Nephron (organoid): Measurements from ENCODE around the gene ABR.

Source experiments
- H3K27ac Mint-ChIP-seq, 3 experiments: 2 replicates each; pipeline ENCODE4 v1.8.0; 2020; ENCODE audit warnings: mixed read lengths in 3 of 3, mild to moderate bottlenecking in 2 of 3, moderate library complexity in 1 of 3
- H3K27me3 Mint-ChIP-seq: 2 replicates; pipeline ENCODE4 v1.8.0; 2021; ENCODE audit warnings: low read depth, mild to moderate bottlenecking, moderate library complexity, mixed read lengths
- H3K36me3 Mint-ChIP-seq: 2 replicates; pipeline ENCODE4 v1.8.0; 2020; ENCODE audit warnings: low read depth, mixed read lengths
- H3K4me1 Mint-ChIP-seq: 2 replicates; pipeline ENCODE4 v1.8.0; 2020; ENCODE audit warnings: mixed read lengths
- H3K4me3 Mint-ChIP-seq, 3 experiments: 2 replicates each; pipeline ENCODE4 v1.8.0; 2020; ENCODE audit warnings: mild to moderate bottlenecking in 3 of 3, mixed read lengths in 3 of 3, moderate library complexity in 2 of 3
- H3K9me3 Mint-ChIP-seq: 2 replicates; pipeline ENCODE4 v1.8.0; 2020; ENCODE audit warnings: mixed read lengths
- TF ChIP-seq, protein P1 (sequence below), 3 experiments: fragments of 200-600 bp; sonication (generic); IDR thresholded peaks; one replicate each; pipeline ENCODE4 v1.5.0; 2021; ENCODE audit warnings: antibody characterized with exemption in 3 of 3; ENCODE audit not compliant: unreplicated experiment in 3 of 3

Gene ABR

DNA sequence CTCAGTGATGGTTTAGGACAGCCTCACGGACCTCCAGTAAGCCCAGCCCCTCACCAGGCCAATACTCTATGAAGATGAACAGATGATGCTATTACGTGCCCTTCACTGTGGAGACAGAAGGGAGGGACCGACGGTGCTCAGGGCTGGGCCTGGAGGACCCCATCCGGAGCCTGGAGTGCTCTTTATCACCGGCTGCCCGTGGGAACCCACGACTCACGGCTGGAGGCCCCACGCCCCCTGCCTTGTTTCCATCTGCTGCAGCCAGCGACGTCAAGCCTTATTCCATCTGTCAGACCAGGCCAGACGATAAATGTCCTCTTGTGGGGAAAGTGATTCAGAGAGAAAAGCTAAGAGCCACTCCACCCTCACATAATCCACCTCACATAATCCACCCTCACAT is 186.8 kb downstream of the ABR start:
- TF ChIP-seq, protein P1, sequence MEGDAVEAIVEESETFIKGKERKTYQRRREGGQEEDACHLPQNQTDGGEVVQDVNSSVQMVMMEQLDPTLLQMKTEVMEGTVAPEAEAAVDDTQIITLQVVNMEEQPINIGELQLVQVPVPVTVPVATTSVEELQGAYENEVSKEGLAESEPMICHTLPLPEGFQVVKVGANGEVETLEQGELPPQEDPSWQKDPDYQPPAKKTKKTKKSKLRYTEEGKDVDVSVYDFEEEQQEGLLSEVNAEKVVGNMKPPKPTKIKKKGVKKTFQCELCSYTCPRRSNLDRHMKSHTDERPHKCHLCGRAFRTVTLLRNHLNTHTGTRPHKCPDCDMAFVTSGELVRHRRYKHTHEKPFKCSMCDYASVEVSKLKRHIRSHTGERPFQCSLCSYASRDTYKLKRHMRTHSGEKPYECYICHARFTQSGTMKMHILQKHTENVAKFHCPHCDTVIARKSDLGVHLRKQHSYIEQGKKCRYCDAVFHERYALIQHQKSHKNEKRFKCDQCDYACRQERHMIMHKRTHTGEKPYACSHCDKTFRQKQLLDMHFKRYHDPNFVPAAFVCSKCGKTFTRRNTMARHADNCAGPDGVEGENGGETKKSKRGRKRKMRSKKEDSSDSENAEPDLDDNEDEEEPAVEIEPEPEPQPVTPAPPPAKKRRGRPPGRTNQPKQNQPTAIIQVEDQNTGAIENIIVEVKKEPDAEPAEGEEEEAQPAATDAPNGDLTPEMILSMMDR (IDR thresholded peaks at IDR 0.05; ENCODE audit: unreplicated experiment in 3 of 3) = no peak
- no peaks in the 10 kb centered on the region for H3K9me3 Mint-ChIP-seq
- H3K27me3 Mint-ChIP-seq = peaks cover 11% of the 10 kb centered on the region
- H3K4me3 Mint-ChIP-seq = no peak overlapping the region
- peaks cover 10% of the 10 kb centered on the region for H3K4me1 Mint-ChIP-seq
- no peak overlapping the region for H3K27ac Mint-ChIP-seq
- no peaks in the 10 kb centered on the region for H3K36me3 Mint-ChIP-seq

DNA sequence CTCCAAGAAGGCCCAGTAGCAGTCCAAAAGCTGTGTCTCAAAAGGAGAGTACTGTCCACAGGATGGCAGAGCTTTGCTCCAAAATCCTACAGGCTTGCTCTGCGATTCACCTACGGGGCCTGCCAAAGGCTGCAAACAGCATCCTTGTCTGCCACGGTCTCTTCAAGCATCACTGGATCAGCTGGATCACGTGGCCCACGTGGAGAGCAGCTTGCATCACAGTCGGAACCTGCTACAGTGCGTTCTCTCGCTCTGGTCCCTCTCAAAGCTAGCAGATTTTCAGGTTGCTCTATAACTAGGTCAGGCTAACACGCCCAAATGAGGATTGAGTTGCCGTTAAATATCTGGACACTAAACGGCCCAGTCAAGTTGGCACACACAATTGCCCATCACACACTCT is 191.2 kb downstream of the ABR start:
- Mint-ChIP-seq H3K9me3 (no peaks in the 10 kb centered on the region), H3K36me3 (no peaks in the 10 kb centered on the region), H3K27me3 (peaks cover 10% of the 10 kb centered on the region), H3K4me3 (no peak overlapping the region), H3K27ac (no peak overlapping the region), H3K4me1 (no peaks in the 10 kb centered on the region)
- TF ChIP-seq, protein P1 (IDR thresholded peaks at IDR 0.05; ENCODE audit: unreplicated experiment in 3 of 3) = no peak

DNA sequence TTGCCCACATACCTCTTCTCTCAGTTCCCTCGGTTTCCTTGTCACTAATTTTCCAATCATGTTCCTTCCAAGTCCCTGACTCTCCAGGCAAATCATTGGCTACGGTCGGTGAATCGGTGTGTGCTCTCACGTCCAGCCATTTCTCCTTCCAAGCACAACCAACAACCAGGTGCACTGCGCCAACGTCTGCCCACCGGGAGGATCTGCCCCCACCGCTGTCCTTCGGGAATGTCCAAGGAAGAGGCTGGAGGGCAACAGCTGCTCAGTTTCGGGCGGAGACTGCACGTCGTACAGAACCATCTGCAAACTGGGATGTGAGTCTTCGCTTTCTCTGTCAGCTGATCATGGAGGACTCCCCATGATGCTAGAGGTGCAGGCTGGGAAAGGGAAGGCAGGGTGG is 191.8 kb downstream of the ABR start:
- Mint-ChIP-seq H3K4me1 (no peaks in the 10 kb centered on the region), H3K36me3 (no peaks in the 10 kb centered on the region), H3K27me3 (peaks cover 10% of the 10 kb centered on the region), H3K4me3 (no peak overlapping the region), H3K9me3 (no peaks in the 10 kb centered on the region), H3K27ac (no peak overlapping the region)
- TF ChIP-seq, protein P1 (IDR thresholded peaks at IDR 0.05; ENCODE audit: unreplicated experiment in 3 of 3) = no peak

DNA sequence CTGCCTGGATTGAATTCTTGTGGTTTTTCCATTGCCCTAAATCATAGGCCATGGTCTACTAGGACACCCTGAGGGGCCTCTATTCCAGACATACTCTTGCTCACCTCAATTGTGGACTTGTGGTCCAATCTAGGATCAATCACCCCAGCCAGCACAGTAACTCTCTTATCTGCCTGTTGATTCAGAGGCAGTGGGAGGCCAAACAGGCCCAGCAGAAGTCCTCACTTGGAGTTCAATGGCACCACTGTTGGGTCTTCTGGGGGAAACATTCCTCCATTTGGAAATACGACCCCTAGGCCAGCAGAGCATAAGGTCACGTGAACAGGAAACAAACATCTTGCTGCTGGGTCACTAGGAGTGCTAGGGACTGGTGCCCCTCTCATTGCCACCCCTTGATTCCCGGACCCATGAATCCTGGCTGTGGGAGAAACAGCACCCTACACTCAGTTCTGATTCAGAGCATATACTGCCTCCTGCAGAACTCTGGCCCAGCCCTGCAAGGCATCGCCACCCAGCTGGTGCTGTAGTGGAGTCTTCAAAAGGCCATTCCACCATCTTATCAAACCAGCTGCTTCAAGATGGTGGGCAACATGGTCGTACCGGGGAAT is 193.4 kb downstream of the ABR start:
- Mint-ChIP-seq H3K9me3 (no peaks in the 10 kb centered on the region), H3K4me1 (no peaks in the 10 kb centered on the region), H3K36me3 (no peaks in the 10 kb centered on the region), H3K27ac (no peak overlapping the region), H3K4me3 (no peak overlapping the region), H3K27me3 (peaks cover 4% of the 10 kb centered on the region)
- TF ChIP-seq, protein P1 (IDR thresholded peaks at IDR 0.05; ENCODE audit: unreplicated experiment in 3 of 3) = no peak

DNA sequence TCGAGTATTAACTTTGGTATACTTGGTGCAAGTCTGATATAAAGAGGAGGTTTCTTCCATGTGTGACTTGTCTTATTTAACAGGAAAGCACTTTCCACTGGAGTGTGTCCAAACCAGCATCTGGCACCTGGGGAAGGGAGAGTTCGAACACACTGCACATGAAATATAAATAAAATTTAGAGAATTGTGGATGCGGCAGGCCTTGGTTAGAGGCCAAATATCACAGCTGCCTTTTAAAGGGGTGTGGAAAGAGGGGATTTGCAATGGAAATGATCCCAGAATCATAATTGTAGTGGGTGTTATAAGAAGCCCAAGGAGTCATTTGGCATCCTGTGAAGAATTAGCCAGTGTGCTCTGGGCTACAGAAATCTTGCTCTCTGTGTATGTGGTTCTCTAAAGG is 195.9 kb downstream of the ABR start:
- Mint-ChIP-seq H3K9me3 (no peaks in the 10 kb centered on the region), H3K4me1 (peaks cover 7% of the 10 kb centered on the region), H3K36me3 (no peaks in the 10 kb centered on the region), H3K4me3 (no peak overlapping the region), H3K27ac (no peak overlapping the region), H3K27me3 (peaks cover 3% of the 10 kb centered on the region)
- TF ChIP-seq, protein P1 (IDR thresholded peaks at IDR 0.05; ENCODE audit: unreplicated experiment in 3 of 3) = no peak

DNA sequence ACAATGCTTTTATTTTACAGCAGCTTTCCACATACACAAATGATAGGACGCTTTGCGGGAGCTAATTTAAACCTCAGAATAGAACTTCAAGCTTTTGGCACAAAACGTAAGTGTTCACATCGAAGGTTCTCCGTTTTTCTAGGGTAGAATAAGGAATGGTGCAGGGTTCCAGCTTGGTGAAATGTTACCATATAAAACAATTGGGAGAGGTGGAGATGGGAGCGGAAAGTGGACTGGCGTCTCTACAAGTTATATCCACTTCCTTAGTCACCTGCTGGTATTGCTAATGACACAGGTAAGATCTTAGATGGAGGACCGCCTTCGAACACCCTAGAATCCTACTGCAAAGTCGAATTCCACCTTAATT is 198.5 kb downstream of the ABR start:
- Mint-ChIP-seq H3K36me3 (no peaks in the 10 kb centered on the region), H3K27me3 (peaks cover 3% of the 10 kb centered on the region), H3K27ac (peak overlapping the region; percentile 10 to 63 (median 29)), H3K4me1 (peaks cover 26% of the 10 kb centered on the region), H3K4me3 (peak overlapping the region; percentile 73 to 82 (median 81)), H3K9me3 (no peaks in the 10 kb centered on the region)
- TF ChIP-seq, protein P1 (IDR thresholded peaks at IDR 0.05; ENCODE audit: unreplicated experiment in 3 of 3) = no peak
